NCI-H226 (cell line): ENCODE data around the gene TMEM221.
A peak's percentile ranks its signal among the peaks of the same experiment; 100 is the strongest.

Experiments used
- DNase-seq: peaks from one replicate; pipeline ENCODE4 v3.0.0-alpha.2; 2015

TMEM221 gene

GRCh38 chr19:17404015-17404414, 44.5 kb downstream of the TMEM221 start:
- no peak for DNase-seq

DNA sequence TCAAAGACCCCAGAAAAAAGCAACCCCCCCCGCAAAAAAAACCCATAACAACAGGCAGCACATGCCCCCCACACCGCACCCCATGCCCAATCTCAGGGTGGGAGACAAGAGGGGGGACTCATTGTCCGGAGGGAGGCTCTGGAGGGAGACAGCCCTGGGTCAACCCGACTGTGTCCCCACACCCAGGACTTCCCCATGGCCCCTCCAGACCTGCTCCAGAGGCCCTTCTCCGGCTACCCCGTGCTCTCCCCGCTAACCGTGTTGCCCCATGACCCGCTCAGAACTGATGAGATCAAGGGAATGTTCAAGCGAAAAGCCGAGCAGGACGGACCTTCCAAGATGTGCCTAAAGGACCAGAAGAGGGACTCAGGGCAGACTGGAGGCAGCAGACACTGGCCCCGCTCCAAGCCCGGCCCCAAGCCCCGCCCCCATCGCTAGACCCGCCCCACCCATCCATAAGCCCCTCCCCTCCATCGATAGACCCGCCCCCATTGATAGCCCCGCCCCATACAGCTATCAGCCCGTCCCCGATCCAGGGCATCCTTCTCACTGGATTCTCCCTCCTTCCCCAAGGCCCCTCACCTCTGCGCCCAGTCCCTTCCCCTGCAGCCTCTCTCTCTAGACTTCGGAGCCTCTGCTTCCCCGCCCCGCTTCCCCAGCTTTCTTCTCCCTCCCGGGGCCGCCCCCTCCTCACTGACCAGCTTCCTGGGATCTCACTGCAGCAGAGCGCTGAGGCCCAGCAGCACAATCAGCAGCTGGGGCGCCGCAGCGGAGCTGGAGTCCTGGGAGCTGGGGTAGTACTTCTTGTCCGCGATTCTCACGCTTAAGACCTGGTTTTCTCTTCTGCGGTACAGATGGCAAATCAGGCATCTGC, 45.2 kb downstream of the TMEM221 start:
- DNase-seq, result no peak

GRCh38 chr19:17401628-17402027, 46.8 kb downstream of the TMEM221 start:
- no peak for DNase-seq

- no peak for DNase-seq
Observed at GRCh38 chr19:17398902-17399527, 49.5 kb downstream of the TMEM221 start.

DNA sequence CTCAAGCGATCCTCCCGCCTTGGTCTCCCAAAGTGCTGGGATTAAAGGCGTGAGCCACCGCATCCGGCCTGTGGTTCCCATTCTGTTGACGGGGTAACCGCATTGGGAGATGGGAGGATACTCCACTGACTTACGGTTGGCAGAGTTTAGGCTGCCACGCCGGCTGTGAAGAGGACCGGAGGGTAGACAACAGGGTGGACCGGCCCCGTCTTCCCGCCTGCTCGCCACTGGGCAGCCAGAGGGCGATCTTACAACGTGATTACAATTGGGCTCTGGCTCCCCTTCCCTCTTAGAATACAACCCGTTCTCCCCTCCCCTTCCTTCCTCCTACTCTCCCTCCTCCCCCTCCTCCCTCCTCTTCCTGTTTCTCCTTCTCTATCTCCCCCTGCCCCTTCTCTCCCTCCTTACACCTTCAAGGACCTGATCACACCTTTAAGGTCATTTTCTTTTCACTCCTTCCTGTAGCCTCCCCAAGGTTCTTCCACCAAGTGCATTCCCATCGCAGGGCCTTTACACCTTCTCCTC, 53.5 kb downstream of the TMEM221 start:
- peak; percentile 63 for DNase-seq

DNA sequence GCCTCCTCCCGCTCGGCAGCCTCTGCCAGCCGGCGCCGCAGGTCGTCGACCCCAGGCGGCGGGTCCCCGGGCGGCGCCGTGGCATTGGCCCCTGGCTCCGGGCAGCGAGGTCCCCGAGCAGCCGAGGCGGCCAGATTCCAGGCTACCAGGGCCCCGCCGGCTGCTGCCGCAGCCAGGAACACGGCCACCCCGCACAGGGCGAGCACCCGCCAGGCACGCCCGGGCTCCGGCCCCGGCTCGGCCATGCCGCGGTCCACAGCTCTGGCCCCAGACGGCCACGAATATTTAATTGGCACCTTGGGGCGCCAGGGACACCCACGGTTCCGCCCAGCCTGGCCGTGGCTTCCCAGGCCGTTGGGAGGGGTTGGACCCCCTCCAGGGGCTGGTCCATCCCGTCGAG, 54.6 kb downstream of the TMEM221 start, which contains the start of gene CCDC194:
Gene CCDC194, minus strand, starts transcription at position 283 of the 400 bp plus-strand sequence. Its CDS starts 38 bp downstream, at position 245.
- no peak for DNase-seq

DNA sequence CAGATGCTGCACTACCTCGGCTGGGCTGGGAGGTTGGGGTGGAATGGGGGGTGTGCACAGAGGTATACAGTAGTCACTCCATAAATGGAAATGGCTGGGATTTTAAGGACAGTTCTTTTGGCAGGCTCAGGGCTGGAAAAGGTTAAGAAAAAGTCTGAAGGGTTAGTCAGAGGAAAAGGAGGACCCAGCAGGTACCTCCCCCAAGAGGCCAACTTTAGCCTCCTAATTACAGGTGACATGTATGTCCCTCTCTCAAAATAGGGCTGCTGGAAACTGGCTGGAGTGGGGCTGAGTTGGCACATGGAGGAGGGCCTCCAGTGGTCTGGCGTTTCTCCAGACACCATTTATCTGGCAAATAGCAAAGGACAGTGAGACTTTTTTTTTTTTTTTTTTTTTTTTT, 55.5 kb downstream of the TMEM221 start:
- no peak for DNase-seq

DNA sequence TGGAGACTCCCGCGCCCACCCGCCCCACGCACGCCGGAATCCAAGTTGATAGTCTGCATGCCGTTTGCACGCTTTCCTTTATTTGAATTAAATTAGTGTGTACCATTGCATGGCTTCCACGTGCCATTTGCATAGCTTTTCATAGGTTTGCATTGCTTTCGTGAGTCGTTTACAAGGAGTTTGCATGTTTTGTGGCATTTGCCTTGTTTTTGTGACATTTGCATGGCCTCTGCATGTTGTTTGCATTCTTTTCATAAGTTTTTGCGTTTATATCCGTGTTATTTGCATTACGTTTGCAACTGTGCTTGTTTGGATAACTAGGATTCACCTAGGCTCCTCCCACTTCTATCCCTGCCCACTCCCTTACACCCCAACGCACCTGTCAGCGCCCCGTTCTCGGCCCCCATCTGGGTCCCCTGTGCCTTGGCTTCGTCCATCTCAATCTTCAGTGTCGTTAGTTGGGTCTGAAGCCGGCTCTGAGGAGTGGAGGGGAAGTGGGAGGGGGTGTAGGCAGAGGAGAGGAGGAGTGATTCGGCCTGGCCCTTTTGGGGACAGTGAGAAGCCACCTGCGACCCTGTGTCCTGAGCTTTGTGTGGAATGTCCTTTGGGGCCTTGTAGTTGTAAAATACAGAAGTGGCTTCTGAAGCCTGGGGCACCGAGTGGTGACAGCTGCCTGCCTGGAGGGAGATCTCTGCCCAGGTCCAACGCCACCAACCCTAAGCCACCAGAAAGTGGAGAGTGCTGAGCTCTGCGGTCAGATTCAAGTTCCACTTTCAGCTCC, 56.9 kb downstream of the TMEM221 start:
- DNase-seq, result no peak

DNA sequence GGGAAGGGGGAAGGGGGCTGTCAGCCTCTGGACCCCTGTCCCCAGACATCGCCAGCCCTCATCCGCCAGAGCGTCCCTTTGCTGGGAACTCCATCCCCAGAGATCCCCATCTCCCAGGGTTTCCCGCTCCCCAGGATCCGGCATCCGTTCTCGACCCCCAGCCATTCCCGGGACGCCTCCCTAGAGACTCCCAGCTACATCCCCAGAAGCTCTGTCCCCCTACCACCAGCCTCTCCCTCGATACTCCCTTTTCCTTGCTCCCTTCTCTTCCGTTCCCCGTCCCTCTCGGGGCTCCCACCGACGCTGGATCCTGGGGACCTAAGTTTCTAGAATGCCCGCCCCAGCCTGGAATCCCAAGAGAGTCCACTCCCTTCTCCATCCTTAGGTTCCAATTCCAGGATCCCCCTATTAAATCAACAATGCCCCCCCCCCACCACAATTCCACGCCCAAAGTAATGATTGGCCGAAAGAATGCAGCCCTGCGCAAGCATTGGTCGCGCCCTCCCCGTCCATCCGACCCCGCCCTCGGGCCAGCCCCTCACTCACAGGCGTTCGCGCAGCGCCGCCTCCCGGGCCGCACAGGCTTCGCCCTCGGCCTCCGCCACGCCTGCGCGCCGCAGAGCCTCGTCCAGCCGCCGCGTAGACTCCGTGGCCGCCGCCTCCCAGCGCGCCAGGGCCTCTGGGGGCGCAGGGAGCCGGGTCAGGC, 57.6 kb downstream of the TMEM221 start:
- peak; percentile 87 for DNase-seq

GRCh38 chr19:17389957-17390664, 58.4 kb downstream of the TMEM221 start:
- no peak for DNase-seq

GRCh38 chr19:17389288-17389687, 59.2 kb downstream of the TMEM221 start:
- no peak for DNase-seq

DNA sequence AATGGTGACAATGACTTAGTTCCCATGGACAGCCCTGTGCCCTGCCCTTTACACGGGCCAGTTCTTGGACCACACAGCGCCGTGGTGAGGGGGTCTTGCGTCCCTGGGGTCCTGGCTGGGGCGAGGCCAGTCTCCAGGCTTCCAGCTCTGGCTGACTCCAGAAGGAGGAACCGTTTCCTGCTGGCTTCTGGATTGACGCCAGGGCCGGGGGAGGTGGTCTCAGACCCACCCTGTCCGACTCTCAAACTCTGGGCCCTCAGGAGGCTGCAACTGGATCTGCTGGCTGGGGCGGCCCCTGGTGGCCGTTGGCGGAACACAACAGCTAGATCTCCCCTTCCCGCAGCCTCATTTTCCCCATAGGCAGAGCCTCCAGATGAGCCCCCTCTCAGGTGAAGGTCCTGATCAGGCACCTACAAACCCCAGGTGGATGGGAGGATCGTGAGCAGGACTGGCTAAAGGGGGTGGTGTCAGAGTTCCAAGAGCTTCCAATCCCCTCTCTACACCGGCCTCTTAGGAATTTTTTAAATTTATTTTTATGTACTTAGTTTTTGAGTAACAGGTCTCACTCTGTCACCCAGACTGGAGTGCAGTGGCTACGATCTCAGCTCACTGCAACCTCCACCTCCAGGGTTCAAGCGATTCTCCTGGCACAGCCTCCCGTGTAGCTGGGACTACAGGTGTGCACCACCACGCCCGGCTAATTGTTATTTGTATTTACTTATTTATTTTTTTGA, 62.4 kb downstream of the TMEM221 start:
- no peak for DNase-seq
